Spleen (tissue), 11 donors: ENCODE measurements around the gene B4GALT2. TPM values are rescaled to one million over a fixed set of nuclear protein-coding genes. Genes with fewer than 3 reads are reported as not detected.
A peak's percentile ranks its signal among the peaks of the same experiment; 100 is the strongest.

Source experiments
- DNase-seq: peaks from one replicate; pipeline ENCODE4 v3.0.0-alpha.2; 2020
- H3K27ac ChIP-seq, 8 donors: fragments of 200-600 bp; sonication (generic) in 7 of 8; 1 replicate in 4 of 8; 2 replicates in 4 of 8; pipeline versions ENCODE4 v1.5.0 to v1.8.0; 2016 to 2021; ENCODE audit warnings: inconsistent platforms in 4 of 8, mild to moderate bottlenecking in 4 of 8, moderate library complexity in 1 of 8
- H3K27me3 ChIP-seq, 7 donors: fragments of 200-600 bp; sonication (generic) in 6 of 7; replicated peaks in 1 of 7; 1 replicate in 4 of 7; 2 replicates in 3 of 7; pipeline versions ENCODE4 v1.5.0 to v1.8.0; 2016 to 2021; ENCODE audit warnings: inconsistent platforms in 3 of 7, mild to moderate bottlenecking in 1 of 7
- H3K36me3 ChIP-seq, 6 donors: fragments of 200-600 bp; sonication (generic) in 5 of 6; 1 replicate in 4 of 6; 2 replicates in 2 of 6; pipeline versions ENCODE4 v1.5.0 to v1.8.0; 2016 to 2021; ENCODE audit warnings: inconsistent platforms in 2 of 6
- H3K4me1 ChIP-seq, 6 donors: fragments of 200-600 bp; sonication (generic) in 5 of 6; 1 replicate in 3 of 6; 2 replicates in 3 of 6; pipeline versions ENCODE4 v1.5.0 to v1.8.0; 2016 to 2021; ENCODE audit warnings: inconsistent platforms in 3 of 6
- H3K4me3 ChIP-seq, 8 donors: fragments of 200-600 bp; sonication (generic) in 7 of 8; 1 replicate in 4 of 8; 2 replicates in 4 of 8; pipeline versions ENCODE4 v1.5.0 to v1.8.0; 2016 to 2021; ENCODE audit warnings: inconsistent platforms in 4 of 8, mild to moderate bottlenecking in 4 of 8, moderate library complexity in 2 of 8
- H3K9me3 ChIP-seq, 8 donors: fragments of 200-600 bp; sonication (generic) in 7 of 8; 1 replicate in 4 of 8; 2 replicates in 4 of 8; pipeline versions ENCODE4 v1.5.0 to v1.8.0; 2016 to 2021; ENCODE audit warnings: inconsistent platforms in 4 of 8
- CTCF ChIP-seq, 11 experiments: fragments of 200-600 bp in 7 of 11; fragments of 450-650 bp in 4 of 11; sonication (generic) in 4 of 11; IDR thresholded peaks in 8 of 11; conservative IDR thresholded peaks in 3 of 11; 1 replicate in 7 of 11; 2 replicates in 4 of 11; pipeline versions ENCODE4 v1.4.0 to v1.8.0; 2016 to 2021; ENCODE audit warnings: antibody characterized with exemption in 11 of 11, inconsistent platforms in 4 of 11, mild to moderate bottlenecking in 1 of 11
- POLR2A ChIP-seq, 3 donors: fragments of 450-650 bp; IDR thresholded peaks; one replicate each; pipeline ENCODE4 v1.5.1; 2017; ENCODE audit warnings: antibody characterized with exemption in 3 of 3, mild to moderate bottlenecking in 1 of 3
- POLR2AphosphoS5 ChIP-seq, 3 donors: sonication (generic); formaldehyde crosslinking; IDR thresholded peaks; one replicate each; pipeline ENCODE4 v1.5.1; 2017; ENCODE audit warnings: antibody characterized with exemption in 3 of 3
- WGBS, 5 donors: extraction: QIAGEN DNeasy Blood & Tissue Kit in 3 of 5; methylation state at CpG; one replicate each; pipeline versions ENCODE4 v1.1.5 to v1.1.7; 2013 to 2018; 5-methylcytosine and 5-hydroxymethylcytosine counted together
- intact Hi-C: fragments of 100-400 bp; cut with DNase I; formaldehyde crosslinking; loops from one replicate; pipeline ENCODE4 v1.15.0; 2023; ENCODE audit warnings: low total_unique reads
- polyA plus RNA-seq, 3 donors: library from polyadenylated mRNA; stranded (reverse); fragments of 200-250 nt; gene quantifications; one replicate each; pipeline ENCODE4 v1.2.1, GENCODE V29; 2013
- total RNA-seq, 7 donors: library from RNA; depleted of rRNA in 3 of 7; stranded (reverse); fragments of >200 nt in 3 of 7; fragmentation: NEBNext Ultra II Directional in 4 of 7; extraction: Animal tissue kit (Norgen Biotek cat#: 25700) in 4 of 7; gene quantifications; one replicate each; pipeline versions ENCODE4 v1.1.0 to v1.2.1, GENCODE V29; 2016 to 2021
- donor health status: healthy with polysubstance abuse.
- donor health status: DM: no; HTN: no; CAD: no; lungs with moderate emphysema.
- donor health status: DM: no; HTN: no; CAD: no.
- donor health status: Bipolar disorder and iron deficiency.
- donor health status: healthy.
- donor health status: DM: no; HTN: no; CAD: no.
- donor health status: DM: yes; HTN: yes; CAD: no.

Gene B4GALT2
- total and polyA plus RNA-seq, 10 donors: 7.0 to 23.3 (median 12.8) TPM

DNA sequence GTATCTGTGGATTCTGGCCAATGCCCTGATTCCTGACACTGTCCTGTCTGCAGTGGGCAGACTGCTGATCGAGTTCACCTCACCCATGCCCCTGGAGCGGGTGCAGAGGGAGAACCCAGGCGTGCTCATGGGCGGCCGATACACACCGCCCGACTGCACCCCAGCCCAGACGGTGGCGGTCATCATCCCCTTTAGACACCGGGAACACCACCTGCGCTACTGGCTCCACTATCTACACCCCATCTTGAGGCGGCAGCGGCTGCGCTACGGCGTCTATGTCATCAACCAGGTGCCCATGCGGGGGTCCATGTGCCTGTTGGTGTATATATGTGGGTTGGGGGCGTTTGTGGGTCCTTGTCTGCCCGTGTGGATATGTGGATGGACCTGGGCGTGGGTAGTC is 2.6 kb downstream of the B4GALT2 start:
- intact Hi-C loops: no loop called here
- no peak for DNase-seq
- no peak for TF ChIP-seq POLR2A (IDR thresholded peaks at IDR 0.05)
- TF ChIP-seq POLR2AphosphoS5 (IDR thresholded peaks at IDR 0.05): no peak
- TF ChIP-seq CTCF (IDR thresholded peaks at IDR 0.05 in 8 of 11, conservative IDR thresholded peaks at IDR 0.05 in 3 of 11): no peak
- whole genome bisulfite sequencing, 5 donors: 94 to 97% (median 96%) methylated on average over 17 to 20 of the region's 20 CpGs
- no peaks in the 10 kb centered on the region for H3K9me3 ChIP-seq
- H3K27ac ChIP-seq: no peak overlapping the region
- H3K27me3 ChIP-seq: peaks cover 0 to 6% (median 0%) of the 10 kb centered on the region in 7 donors
- peaks cover 13 to 64% (median 42%) of the 10 kb centered on the region in 6 donors for H3K4me1 ChIP-seq
- no peak overlapping the region for H3K4me3 ChIP-seq
- peaks cover 0 to 37% (median 11%) of the 10 kb centered on the region in 6 donors for H3K36me3 ChIP-seq

- 92 to 97% (median 95%) methylated on average over 6 to 8 of the region's 8 CpGs for WGBS, 5 donors
- Histone ChIP-seq H3K9me3 (no peaks in the 10 kb centered on the region), H3K27ac (peak overlapping the region in 6 of 8 donors; percentile 15 to 69 (median 44)), H3K4me3 (no peak overlapping the region), H3K4me1 (peaks cover 7 to 57% (median 36%) of the 10 kb centered on the region in 6 donors), H3K36me3 (peaks cover 0 to 31% (median 5%) of the 10 kb centered on the region in 6 donors), H3K27me3 (peaks cover 0 to 6% (median 0%) of the 10 kb centered on the region in 7 donors)
- intact Hi-C loops: no loop called here
- DNase-seq: no peak
- TF ChIP-seq CTCF (IDR thresholded peaks at IDR 0.05 in 8 of 11, conservative IDR thresholded peaks at IDR 0.05 in 3 of 11): no peak
- no peak for TF ChIP-seq POLR2A (IDR thresholded peaks at IDR 0.05)
- no peak for TF ChIP-seq POLR2AphosphoS5 (IDR thresholded peaks at IDR 0.05)
These were observed 3.2 kb downstream of the B4GALT2 start for GRCh38 chr1:43982241-43982640.

GRCh38 chr1:43982808-43983207 is 3.8 kb downstream of the B4GALT2 start:
- H3K27me3 ChIP-seq: peaks cover 0 to 6% (median 0%) of the 10 kb centered on the region in 7 donors
- H3K36me3 ChIP-seq: peaks cover 0 to 25% (median 1%) of the 10 kb centered on the region in 6 donors
- intact Hi-C loops: no loop called here
- H3K27ac ChIP-seq: peak overlapping the region in 7 of 8 donors; percentile 32 to 69 (median 47)
- no peak for DNase-seq
- H3K4me3 ChIP-seq: peak overlapping the region in 1 of 8 donors; percentile 11
- WGBS, 5 donors: 47 to 81% (median 71%) methylated on average over 15 of the region's 15 CpGs
- H3K9me3 ChIP-seq: no peaks in the 10 kb centered on the region
- TF ChIP-seq POLR2AphosphoS5 (IDR thresholded peaks at IDR 0.05): peak; percentile 47 to 60 (median 53)
- no peak for TF ChIP-seq CTCF (IDR thresholded peaks at IDR 0.05 in 8 of 11, conservative IDR thresholded peaks at IDR 0.05 in 3 of 11)
- no peak for TF ChIP-seq POLR2A (IDR thresholded peaks at IDR 0.05)
- H3K4me1 ChIP-seq: peaks cover 7 to 52% (median 31%) of the 10 kb centered on the region in 6 donors

- H3K27me3 ChIP-seq: peaks cover 0 to 6% (median 0%) of the 10 kb centered on the region in 7 donors
- DNase-seq: no peak
- TF ChIP-seq CTCF (IDR thresholded peaks at IDR 0.05 in 8 of 11, conservative IDR thresholded peaks at IDR 0.05 in 3 of 11) (no peak), POLR2AphosphoS5 (IDR thresholded peaks at IDR 0.05) (no peak)
- intact Hi-C loops: no loop called here
- no peaks in the 10 kb centered on the region for H3K9me3 ChIP-seq
- H3K27ac ChIP-seq: peak overlapping the region in 7 of 8 donors; percentile 32 to 69 (median 47)
- peaks cover 1 to 46% (median 25%) of the 10 kb centered on the region in 6 donors for H3K4me1 ChIP-seq
- H3K36me3 ChIP-seq: peaks cover 0 to 19% (median 0%) of the 10 kb centered on the region in 6 donors
- WGBS, 5 donors: 78 to 88% (median 85%) methylated on average over 12 of the region's 12 CpGs
- H3K4me3 ChIP-seq: peak overlapping the region in 1 of 8 donors; percentile 11
These were observed 4.4 kb downstream of the B4GALT2 start for GRCh38 chr1:43983253-43983899.
